LNCAP (cell line): ENCODE measurements around the gene ZNF236.

ENCODE experiments used
- CTCF ChIP-seq: fragments of 450-650 bp; IDR thresholded peaks from 2 replicates; pipeline ENCODE4 v1.5.1; 2017; ENCODE audit warnings: mild to moderate bottlenecking

Gene ZNF236

GRCh38 chr18:76850112-76850511, 27.8 kb downstream of the ZNF236 start:
- no peak for TF ChIP-seq CTCF

GRCh38 chr18:76855594-76855993, 33.2 kb downstream of the ZNF236 start:
- TF ChIP-seq CTCF = no peak

- no peak for TF ChIP-seq CTCF
Observed at GRCh38 chr18:76857476-76857875, 35.1 kb downstream of the ZNF236 start.

GRCh38 chr18:76859474-76860339, 37.4 kb downstream of the ZNF236 start:
- no peak for TF ChIP-seq CTCF

- no peak for TF ChIP-seq CTCF
Observed at GRCh38 chr18:76860411-76860810, 38.1 kb downstream of the ZNF236 start.

GRCh38 chr18:76866666-76867065, 44.3 kb downstream of the ZNF236 start:
- TF ChIP-seq CTCF = no peak

GRCh38 chr18:76873311-76873710, 51.0 kb downstream of the ZNF236 start:
- no peak for TF ChIP-seq CTCF
